GM21390 (cell line): ENCODE data around the gene MET.

ENCODE experiments used
- ATAC-seq: cut with Tn5 transposase; IDR thresholded peaks from one replicate; pipeline ENCODE4 v1.9.1; 2021; ENCODE audit not compliant: unreplicated experiment

Gene MET

GRCh38 chr7:116843378-116843777, 171.4 kb downstream of the MET start:
- ATAC-seq: no peak
